Glutamatergic neuron (in vitro differentiated cells): ENCODE data around the gene SCRN1. TPM values are rescaled to one million over a fixed set of nuclear protein-coding genes. Genes with fewer than 3 reads are reported as not detected.

Source experiments
- DNase-seq: peaks from one replicate; pipeline ENCODE4 v3.0.0; 2022
- H3K27ac Mint-ChIP-seq: one replicate; pipeline ENCODE4 v1.8.0; 2020; ENCODE audit warnings: mild to moderate bottlenecking, mixed read lengths, inconsistent platforms; ENCODE audit not compliant: unreplicated experiment
- H3K27me3 Mint-ChIP-seq: one replicate; pipeline ENCODE4 v1.8.0; 2020; ENCODE audit warnings: mild to moderate bottlenecking, moderate library complexity, mixed read lengths, inconsistent platforms; ENCODE audit not compliant: unreplicated experiment
- H3K36me3 Mint-ChIP-seq: one replicate; pipeline ENCODE4 v1.8.0; 2020; ENCODE audit warnings: mild to moderate bottlenecking, mixed read lengths, inconsistent platforms; ENCODE audit not compliant: unreplicated experiment
- H3K4me1 Mint-ChIP-seq: one replicate; pipeline ENCODE4 v1.8.0; 2020; ENCODE audit warnings: mild to moderate bottlenecking, low read depth, mixed read lengths, inconsistent platforms; ENCODE audit not compliant: unreplicated experiment
- H3K4me3 Mint-ChIP-seq: one replicate; pipeline ENCODE4 v1.8.0; 2020; ENCODE audit warnings: mild to moderate bottlenecking, mixed read lengths, inconsistent platforms; ENCODE audit not compliant: unreplicated experiment
- H3K9me3 Mint-ChIP-seq: one replicate; pipeline ENCODE4 v1.8.0; 2020; ENCODE audit warnings: mild to moderate bottlenecking, moderate library complexity, mixed read lengths, inconsistent platforms; ENCODE audit not compliant: unreplicated experiment
- total RNA-seq: library from RNA; stranded (reverse); fragmentation: NEBNext Ultra II Directional; extraction: Animal tissue kit (Norgen Biotek cat#: 25700); gene quantifications from one replicate; pipeline ENCODE4 v1.2.1, GENCODE V29; 2021; ENCODE audit not compliant: unreplicated experiment
- TF ChIP-seq, protein P1 (sequence below): fragments of 200-600 bp; sonication (generic); IDR thresholded peaks from one replicate; pipeline ENCODE4 v1.5.0; 2021; ENCODE audit not compliant: partially characterized antibody, unreplicated experiment

Gene SCRN1
- total RNA-seq, 1 donor from 2014 or later = 168 TPM

DNA sequence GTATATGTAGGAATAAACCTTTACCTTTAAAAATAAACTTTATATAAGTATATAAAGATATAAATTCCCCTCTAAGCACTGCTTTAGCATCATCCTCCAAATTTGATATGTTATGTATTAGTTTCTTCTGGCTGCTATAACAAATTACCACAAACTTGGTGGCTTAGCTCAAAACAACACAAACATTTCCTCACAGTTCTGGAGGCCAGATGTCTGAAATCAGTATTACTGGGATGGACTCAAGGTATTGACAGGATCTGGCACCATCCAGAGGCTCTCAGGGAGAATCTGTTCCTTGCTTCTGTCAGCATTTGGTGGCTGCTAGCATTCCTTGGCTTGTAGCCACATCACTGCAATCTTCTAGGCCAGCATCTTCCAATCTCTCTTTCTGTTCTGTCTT is 6.7 kb upstream of the SCRN1 start:
- H3K27ac Mint-ChIP-seq = no peak overlapping the region
- H3K4me1 Mint-ChIP-seq = no peaks in the 10 kb centered on the region
- peaks cover 11% of the 10 kb centered on the region for H3K36me3 Mint-ChIP-seq
- no peak for DNase-seq
- peaks cover 1% of the 10 kb centered on the region for H3K9me3 Mint-ChIP-seq
- TF ChIP-seq, protein P1, sequence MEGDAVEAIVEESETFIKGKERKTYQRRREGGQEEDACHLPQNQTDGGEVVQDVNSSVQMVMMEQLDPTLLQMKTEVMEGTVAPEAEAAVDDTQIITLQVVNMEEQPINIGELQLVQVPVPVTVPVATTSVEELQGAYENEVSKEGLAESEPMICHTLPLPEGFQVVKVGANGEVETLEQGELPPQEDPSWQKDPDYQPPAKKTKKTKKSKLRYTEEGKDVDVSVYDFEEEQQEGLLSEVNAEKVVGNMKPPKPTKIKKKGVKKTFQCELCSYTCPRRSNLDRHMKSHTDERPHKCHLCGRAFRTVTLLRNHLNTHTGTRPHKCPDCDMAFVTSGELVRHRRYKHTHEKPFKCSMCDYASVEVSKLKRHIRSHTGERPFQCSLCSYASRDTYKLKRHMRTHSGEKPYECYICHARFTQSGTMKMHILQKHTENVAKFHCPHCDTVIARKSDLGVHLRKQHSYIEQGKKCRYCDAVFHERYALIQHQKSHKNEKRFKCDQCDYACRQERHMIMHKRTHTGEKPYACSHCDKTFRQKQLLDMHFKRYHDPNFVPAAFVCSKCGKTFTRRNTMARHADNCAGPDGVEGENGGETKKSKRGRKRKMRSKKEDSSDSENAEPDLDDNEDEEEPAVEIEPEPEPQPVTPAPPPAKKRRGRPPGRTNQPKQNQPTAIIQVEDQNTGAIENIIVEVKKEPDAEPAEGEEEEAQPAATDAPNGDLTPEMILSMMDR = no peak
- no peak overlapping the region for H3K4me3 Mint-ChIP-seq
- peaks cover 2% of the 10 kb centered on the region for H3K27me3 Mint-ChIP-seq

DNA sequence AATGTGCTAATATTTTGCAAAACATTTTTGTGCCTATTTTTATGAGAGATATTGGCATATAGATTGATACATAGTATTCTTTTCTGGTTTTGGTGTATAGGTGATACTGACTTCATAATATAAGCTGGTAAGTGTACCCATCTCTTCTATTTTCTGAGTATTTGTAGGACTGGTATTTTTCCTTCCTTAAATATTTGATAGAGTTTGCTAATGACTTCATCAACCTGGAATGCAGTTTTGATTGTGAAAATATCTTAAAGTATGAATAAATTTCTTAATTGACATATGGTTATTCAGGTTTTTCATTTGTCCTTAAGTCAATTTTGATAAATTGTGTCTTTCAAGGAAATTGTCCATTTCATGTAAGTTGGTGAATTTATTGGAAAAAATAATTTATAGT is 6.1 kb upstream of the SCRN1 start:
- DNase-seq = no peak
- peaks cover 11% of the 10 kb centered on the region for H3K36me3 Mint-ChIP-seq
- no peak overlapping the region for H3K4me3 Mint-ChIP-seq
- H3K27ac Mint-ChIP-seq = no peak overlapping the region
- H3K27me3 Mint-ChIP-seq = peaks cover 2% of the 10 kb centered on the region
- H3K4me1 Mint-ChIP-seq = no peaks in the 10 kb centered on the region
- TF ChIP-seq, protein P1 = no peak
- H3K9me3 Mint-ChIP-seq = peaks cover 3% of the 10 kb centered on the region

DNA sequence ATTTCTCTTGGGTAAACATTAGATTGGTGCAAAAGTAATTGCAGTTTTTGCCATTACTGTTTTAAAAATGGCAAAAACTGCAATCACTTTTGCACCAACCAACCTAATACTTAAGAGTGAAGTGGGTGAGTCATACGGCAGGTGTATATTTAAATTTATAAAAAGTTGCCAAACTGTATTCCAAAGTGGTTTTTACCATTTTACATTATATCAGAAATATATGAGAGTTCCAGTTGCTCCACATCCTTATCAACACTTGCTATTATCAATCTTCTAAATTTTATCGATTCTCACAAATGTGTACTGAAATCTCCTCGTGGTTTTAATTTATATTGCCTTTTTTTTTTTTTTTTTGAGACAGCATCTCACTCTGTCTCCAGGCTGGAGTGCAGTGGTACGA is 3.5 kb upstream of the SCRN1 start:
- H3K9me3 Mint-ChIP-seq = peaks cover 12% of the 10 kb centered on the region
- TF ChIP-seq, protein P1 = no peak
- no peak for DNase-seq
- H3K27ac Mint-ChIP-seq = no peak overlapping the region
- H3K36me3 Mint-ChIP-seq = peaks cover 11% of the 10 kb centered on the region
- H3K4me3 Mint-ChIP-seq = no peak overlapping the region
- peaks cover 8% of the 10 kb centered on the region for H3K27me3 Mint-ChIP-seq
- H3K4me1 Mint-ChIP-seq = peaks cover 3% of the 10 kb centered on the region

DNA sequence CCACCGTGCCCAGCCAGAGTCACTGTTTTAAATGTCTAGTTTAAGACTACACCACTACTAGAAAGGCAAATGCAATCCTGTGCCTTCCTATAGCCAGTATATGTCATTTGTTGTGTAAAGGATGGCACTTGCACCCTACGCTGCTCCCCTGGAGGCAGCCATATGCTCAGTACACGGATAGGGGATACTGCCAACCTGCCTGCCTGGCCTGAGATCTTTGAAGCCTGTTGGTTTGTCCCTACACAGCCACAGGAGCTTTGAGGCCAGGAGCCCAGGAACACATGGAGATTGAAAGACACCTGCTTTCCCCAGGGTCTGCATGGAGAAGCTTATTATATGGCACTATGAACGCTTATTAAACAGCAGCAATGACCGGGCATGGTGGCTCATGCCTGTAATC is 2.3 kb upstream of the SCRN1 start:
- no peak for DNase-seq
- peaks cover 7% of the 10 kb centered on the region for H3K27me3 Mint-ChIP-seq
- no peak overlapping the region for H3K27ac Mint-ChIP-seq
- H3K4me1 Mint-ChIP-seq = peaks cover 5% of the 10 kb centered on the region
- peaks cover 11% of the 10 kb centered on the region for H3K36me3 Mint-ChIP-seq
- H3K9me3 Mint-ChIP-seq = peaks cover 12% of the 10 kb centered on the region
- H3K4me3 Mint-ChIP-seq = no peak overlapping the region
- TF ChIP-seq, protein P1 = no peak

DNA sequence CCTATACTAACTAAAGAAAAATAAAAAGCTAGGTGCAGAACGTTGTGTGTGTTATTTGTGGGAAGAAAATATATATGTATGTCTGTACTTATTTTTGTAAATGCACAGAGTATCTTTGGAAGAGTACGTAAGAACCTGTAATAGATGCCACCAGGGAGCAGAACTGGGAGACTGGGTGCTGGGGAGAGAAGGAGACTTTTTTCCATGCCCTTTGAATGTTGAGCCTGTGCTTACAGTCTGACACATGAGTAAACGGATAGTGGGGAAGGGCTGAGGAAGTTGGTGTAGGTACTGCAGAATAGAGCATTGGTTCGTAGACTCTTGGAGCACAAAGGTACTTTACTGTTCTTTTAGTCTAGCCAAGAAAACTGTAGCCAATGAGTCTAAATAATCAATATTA is 1.3 kb upstream of the SCRN1 start:
- peaks cover 6% of the 10 kb centered on the region for H3K4me1 Mint-ChIP-seq
- peak overlapping the region; percentile 18 for H3K4me3 Mint-ChIP-seq
- peaks cover 6% of the 10 kb centered on the region for H3K36me3 Mint-ChIP-seq
- no peak overlapping the region for H3K27ac Mint-ChIP-seq
- TF ChIP-seq, protein P1 = no peak
- peaks cover 7% of the 10 kb centered on the region for H3K27me3 Mint-ChIP-seq
- DNase-seq = no peak
- H3K9me3 Mint-ChIP-seq = peaks cover 12% of the 10 kb centered on the region
